HPDE6-E6E7 (cell line): ENCODE measurements around the gene ZNF546.
A peak's percentile ranks its signal among the peaks of the same experiment; 100 is the strongest.

ENCODE experiments used
- DNase-seq: peaks from one replicate; pipeline ENCODE4 v3.0.0; 2011; ENCODE audit warnings: missing footprints; ENCODE audit errors: extremely low spot score

The ZNF546 gene

GRCh38 chr19:40055832-40056504, 59.1 kb downstream of the ZNF546 start, which contains the start of gene ZNF780B:
TSS of gene ZNF780B (minus strand) at chr19:40056231. CDS start at chr19:40050332, 5,899 bp downstream.
- peak; percentile 49 for DNase-seq

DNA sequence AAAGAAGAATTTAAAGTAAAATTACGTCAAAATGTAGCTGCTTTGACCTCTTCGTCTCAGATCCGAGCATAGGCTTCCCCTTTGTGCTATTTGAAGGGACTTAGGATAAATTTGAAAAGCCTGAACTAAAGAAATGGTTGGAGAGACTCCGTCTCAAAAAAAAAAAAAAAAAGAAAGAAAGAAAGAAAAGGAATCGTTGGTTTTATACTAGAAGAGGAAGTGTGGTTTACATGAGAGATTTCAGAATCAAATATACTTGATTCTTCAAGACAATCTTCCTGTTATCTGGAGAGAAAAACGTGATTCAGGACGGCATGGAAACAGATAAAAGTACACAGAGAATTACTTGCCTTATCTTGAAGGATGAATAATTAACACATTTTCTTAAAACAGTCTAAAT, 59.6 kb downstream of the ZNF546 start:
- DNase-seq: no peak

GRCh38 chr19:40057166-40057565, 60.3 kb downstream of the ZNF546 start:
- DNase-seq: no peak

- DNase-seq: no peak
These were observed 62.8 kb downstream of the ZNF546 start for GRCh38 chr19:40059624-40060023.

GRCh38 chr19:40070058-40070457, 73.2 kb downstream of the ZNF546 start:
- DNase-seq: no peak
